Liver (tissue), 9 donors: ENCODE measurements around the gene BMP7. TPM values are rescaled to one million over a fixed set of nuclear protein-coding genes. Genes with fewer than 3 reads are reported as not detected.
"Not testable (repeated sequence)": the region's sequence is repeated elsewhere in the genome, so short reads cannot be mapped to it uniquely, and the experiment has no call there.

Source experiments
- DNase-seq: peaks from one replicate; pipeline ENCODE4 v3.0.0-alpha.2; 2017; ENCODE audit warnings: low spot score
- H3K27ac ChIP-seq, 2 donors: one replicate each; pipeline ENCODE4 v1.7.0; 2013; ENCODE audit warnings: inconsistent platforms in 2 of 2, low read length in 2 of 2, control low read depth in 1 of 2, low read depth in 1 of 2, mild to moderate bottlenecking in 1 of 2
- H3K27me3 ChIP-seq, 4 donors: one replicate each; pipeline versions ENCODE4 v1.6.1 to v1.7.0; 2013; ENCODE audit warnings: low read length in 3 of 4, inconsistent platforms in 1 of 4, mild to moderate bottlenecking in 1 of 4, moderate library complexity in 1 of 4; ENCODE audit not compliant: control insufficient read depth in 4 of 4, insufficient read depth in 4 of 4
- H3K36me3 ChIP-seq, 4 donors: one replicate each; pipeline versions ENCODE4 v1.6.1 to v1.7.0; 2013; ENCODE audit warnings: low read length in 3 of 4, mild to moderate bottlenecking in 3 of 4, low read depth in 1 of 4, moderate library complexity in 1 of 4; ENCODE audit not compliant: control insufficient read depth in 4 of 4, insufficient read depth in 3 of 4
- H3K4me1 ChIP-seq, 4 donors: one replicate each; pipeline versions ENCODE4 v1.6.1 to v1.7.0; 2013; ENCODE audit warnings: low read length in 3 of 4, mild to moderate bottlenecking in 3 of 4, moderate library complexity in 1 of 4; ENCODE audit not compliant: control insufficient read depth in 4 of 4, insufficient read depth in 4 of 4
- H3K4me3 ChIP-seq, 3 donors: one replicate each; pipeline versions ENCODE4 v1.6.1 to v1.7.0; 2013; ENCODE audit warnings: low read length in 3 of 3, control low read depth in 1 of 3, low read depth in 1 of 3, mild to moderate bottlenecking in 1 of 3
- H3K9ac ChIP-seq, 2 donors: one replicate each; pipeline ENCODE4 v1.7.0; 2013; ENCODE audit warnings: low read length in 2 of 2, mild to moderate bottlenecking in 2 of 2, moderate library complexity in 2 of 2, control low read depth in 1 of 2, low read depth in 1 of 2
- H3K9me3 ChIP-seq, 4 donors: one replicate each; pipeline versions ENCODE4 v1.6.1 to v1.7.0; 2013; ENCODE audit warnings: low read length in 3 of 4; ENCODE audit not compliant: control insufficient read depth in 4 of 4
- ATF3 ChIP-seq: IDR thresholded peaks from 2 replicates; pipeline ENCODE4 v1.6.1; 2016; ENCODE audit warnings: antibody characterized with exemption
- EGR1 ChIP-seq, 2 donors: IDR thresholded peaks; 2 replicates each; pipeline ENCODE4 v1.6.1; 2016 to 2018; ENCODE audit warnings: antibody characterized with exemption in 2 of 2, low read depth in 2 of 2
- FOXA2 ChIP-seq: IDR thresholded peaks from 2 replicates; pipeline ENCODE4 v1.6.1; 2016; ENCODE audit warnings: antibody characterized with exemption
- GABPA ChIP-seq, 2 donors: IDR thresholded peaks in 1 of 2; conservative IDR thresholded peaks in 1 of 2; 2 replicates each; pipeline ENCODE4 v1.6.1; 2016; ENCODE audit warnings: antibody characterized with exemption in 2 of 2, mild to moderate bottlenecking in 1 of 2, moderate library complexity in 1 of 2
- HNF4A ChIP-seq, 2 donors: conservative IDR thresholded peaks; 2 replicates each; pipeline ENCODE4 v1.6.1; 2016; ENCODE audit warnings: antibody characterized with exemption in 2 of 2, mild to moderate bottlenecking in 2 of 2
- HNF4G ChIP-seq: IDR thresholded peaks from 2 replicates; pipeline ENCODE4 v1.6.1; 2016; ENCODE audit warnings: antibody characterized with exemption
- JUND ChIP-seq, 2 donors: IDR thresholded peaks; 2 replicates each; pipeline ENCODE4 v1.6.1; 2016; ENCODE audit warnings: antibody characterized with exemption in 2 of 2
- MAX ChIP-seq: IDR thresholded peaks from 2 replicates; pipeline ENCODE4 v1.6.1; 2016; ENCODE audit warnings: antibody characterized with exemption
- NR2F2 ChIP-seq: IDR thresholded peaks from 2 replicates; pipeline ENCODE4 v1.6.1; 2016; ENCODE audit warnings: antibody characterized with exemption
- RAD21 ChIP-seq, 2 donors: IDR thresholded peaks; 2 replicates each; pipeline ENCODE4 v1.6.1; 2016; ENCODE audit warnings: antibody characterized with exemption in 2 of 2, mild to moderate bottlenecking in 2 of 2
- REST ChIP-seq: IDR thresholded peaks from 2 replicates; pipeline ENCODE4 v1.6.1; 2016; ENCODE audit warnings: antibody characterized with exemption, mild to moderate bottlenecking
- RXRA ChIP-seq, 2 donors: IDR thresholded peaks; 2 replicates each; pipeline ENCODE4 v1.6.1; 2017 to 2018; ENCODE audit warnings: antibody characterized with exemption in 2 of 2, mild to moderate bottlenecking in 1 of 2
- TAF1 ChIP-seq: conservative IDR thresholded peaks from 2 replicates; pipeline ENCODE4 v1.6.1; 2016; ENCODE audit warnings: antibody characterized with exemption, mild to moderate bottlenecking
- ZBTB33 ChIP-seq: IDR thresholded peaks from 2 replicates; pipeline ENCODE4 v1.6.1; 2016; ENCODE audit warnings: antibody characterized with exemption
- WGBS: extraction: QIAGEN DNeasy Blood & Tissue Kit; methylation state at CpG from one replicate; pipeline ENCODE4 v1.1.7; 2013; 5-methylcytosine and 5-hydroxymethylcytosine counted together
- polyA plus RNA-seq, 2 donors: library from polyadenylated mRNA; stranded (reverse) in 1 of 2; unstranded in 1 of 2; fragments of 200-250 nt in 1 of 2; fragments of >200 nt in 1 of 2; fragmentation: Nextera tagmentation in 1 of 2; extraction: Ambion mirVana in 1 of 2; gene quantifications; one replicate each; pipeline versions ENCODE4 v1.2.1 to v1.2.3, GENCODE V29; 2013 to 2015
- total RNA-seq, 2 donors: library from RNA; depleted of rRNA; stranded (reverse); fragments of >200 nt; gene quantifications; one replicate each; pipeline ENCODE4 v1.2.3, GENCODE V29; 2014
- donor health status: healthy.
- donor health status: healthy.
- donor health status: healthy.
- donor health status: healthy.
- donor health status: healthy.

The BMP7 gene
- total and polyA plus RNA-seq, 4 donors = not detected

- TF ChIP-seq NR2F2 = no peak
- no peak for TF ChIP-seq ATF3
- TF ChIP-seq GABPA (IDR thresholded peaks at IDR 0.05 in 1 of 2, conservative IDR thresholded peaks at IDR 0.05 in 1 of 2) = no peak
- no peak for TF ChIP-seq HNF4A (conservative IDR thresholded peaks at IDR 0.05)
- no peak for TF ChIP-seq JUND (IDR thresholded peaks at IDR 0.05)
- TF ChIP-seq RAD21 (IDR thresholded peaks at IDR 0.05) = no peak
Measured at GRCh38 chr20:57240581-57241362, 25.7 kb downstream of the BMP7 start (continued).

GRCh38 chr20:57239725-57240124 is 26.7 kb downstream of the BMP7 start:
- WGBS = 96% methylated on average over 1 of the region's 1 CpG
- not testable (repeated sequence) for DNase-seq, H3K36me3 ChIP-seq, H3K9ac ChIP-seq, H3K27me3 ChIP-seq, H3K4me1 ChIP-seq, H3K27ac ChIP-seq, H3K9me3 ChIP-seq, H3K4me3 ChIP-seq

- not testable (repeated sequence) for H3K36me3 ChIP-seq, H3K4me1 ChIP-seq, H3K9ac ChIP-seq, H3K9me3 ChIP-seq, H3K4me3 ChIP-seq, H3K27ac ChIP-seq, H3K27me3 ChIP-seq, DNase-seq
- 90% methylated on average over 4 of the region's 4 CpGs for WGBS
Measured at GRCh38 chr20:57239324-57239723, 27.1 kb downstream of the BMP7 start.

- no peak for DNase-seq
- no peaks in the 10 kb centered on the region for H3K36me3 ChIP-seq
- no peak for TF ChIP-seq NR2F2
- no peak for TF ChIP-seq FOXA2
- H3K4me1 ChIP-seq = no peaks in the 10 kb centered on the region
- no peak overlapping the region for H3K4me3 ChIP-seq
- 91% methylated on average over 4 of the region's 4 CpGs for WGBS
- H3K9me3 ChIP-seq = no peaks in the 10 kb centered on the region
- H3K9ac ChIP-seq = no peak overlapping the region
- peaks cover 0 to 8% (median 3%) of the 10 kb centered on the region in 4 donors for H3K27me3 ChIP-seq
- no peak overlapping the region for H3K27ac ChIP-seq
Measured at GRCh38 chr20:57238089-57238488, 28.4 kb downstream of the BMP7 start.

- H3K9ac ChIP-seq = no peak overlapping the region
- no peaks in the 10 kb centered on the region for H3K4me1 ChIP-seq
- no peak overlapping the region for H3K27ac ChIP-seq
- H3K36me3 ChIP-seq = no peaks in the 10 kb centered on the region
- DNase-seq = no peak
- peaks cover 0 to 8% (median 3%) of the 10 kb centered on the region in 4 donors for H3K27me3 ChIP-seq
- no peaks in the 10 kb centered on the region for H3K9me3 ChIP-seq
- 81% methylated on average over 3 of the region's 3 CpGs for WGBS
- no peak overlapping the region for H3K4me3 ChIP-seq
- TF ChIP-seq REST (no peak), ZBTB33 (no peak), JUND (IDR thresholded peaks at IDR 0.05) (no peak), TAF1 (no peak), NR2F2 (no peak), RXRA (IDR thresholded peaks at IDR 0.05) (no peak), HNF4A (conservative IDR thresholded peaks at IDR 0.05) (no peak), RAD21 (IDR thresholded peaks at IDR 0.05) (no peak), GABPA (IDR thresholded peaks at IDR 0.05 in 1 of 2, conservative IDR thresholded peaks at IDR 0.05 in 1 of 2) (no peak), FOXA2 (no peak), ATF3 (no peak), EGR1 (IDR thresholded peaks at IDR 0.05; ENCODE audit: low read depth in 2 of 2) (no peak), HNF4G (no peak), MAX (no peak)
Measured at GRCh38 chr20:57237585-57237953, 28.9 kb downstream of the BMP7 start.
